Measurements from ENCODE around the gene ENOX1. TPM values are rescaled to one million over a fixed set of nuclear protein-coding genes. Genes with fewer than 3 reads are reported as not detected.

Gene ENOX1
- total and polyA plus RNA-seq, 2 donors (not counting 3 experiments of a cell fraction or from before 2014, with no cell fraction given) = 0.17 to 0.97 TPM

GRCh38 chr13:43662976-43663375 is 123.8 kb downstream of the ENOX1 start:
- ChIA-PET POLR2A (no interaction called here), CTCF (no interaction called here)
- Histone ChIP-seq H3K9ac (replicated peaks; ENCODE audit: extremely low read depth, insufficient read depth, low read length) (no peak overlapping the region), H4K20me1 (replicated peaks; ENCODE audit: control insufficient read depth, extremely low read depth, insufficient read depth, low read length) (no peaks in the 10 kb centered on the region), H3K9me1 (replicated peaks; ENCODE audit: control insufficient read depth, extremely low read depth, insufficient read depth, low read length) (no peaks in the 10 kb centered on the region), H3K36me3 (ENCODE audit: control insufficient read depth in 2 of 2, extremely low read depth in 1 of 2, insufficient read depth in 2 of 2, low read length in 2 of 2) (no peaks in the 10 kb centered on the region), H3K27ac (ENCODE audit: insufficient read depth, low read depth, low read length) (no peak overlapping the region), H3K4me2 (ENCODE audit: insufficient read depth, low read length) (no peak overlapping the region), H3K4me1 (ENCODE audit: control insufficient read depth, extremely low read depth, insufficient read depth, low read length) (no peaks in the 10 kb centered on the region), H3K79me2 (ENCODE audit: control insufficient read depth, insufficient read depth, low read length) (no peaks in the 10 kb centered on the region), H3K9me3 (replicated peaks; ENCODE audit: control insufficient read depth, insufficient read depth, low read length) (no peaks in the 10 kb centered on the region), H2AFZ (ENCODE audit: low read depth, low read length) (no peak overlapping the region), H3K4me3 (replicated peaks in 1 of 3; ENCODE audit: insufficient read depth in 1 of 3, low read depth in 1 of 3, low read length in 3 of 3) (no peak overlapping the region), H3K27me3 (ENCODE audit: control insufficient read depth in 2 of 2, insufficient read depth in 2 of 2, low read length in 2 of 2) (no peaks in the 10 kb centered on the region)
- BruUV-seq (replicated peaks) = no TSS peak
- intact Hi-C loops (cut with micrococcal nuclease) (no loop called here), dilution Hi-C loops (cut with MboI; ENCODE audit: extremely low pct_ligation_motif_present, low sequenced_read_pairs) (no loop called here)
- TF ChIP-seq GATA2 (IDR thresholded peaks at IDR 0.05; ENCODE audit: insufficient read depth, insufficient read length, low read depth, low read length) (no peak), CTCF (IDR thresholded peaks at IDR 0.05; ENCODE audit: extremely low read depth in 1 of 2, insufficient read depth in 1 of 2, low read depth in 1 of 2, low read length in 2 of 2) (no peak), POLR2AphosphoS5 (IDR thresholded peaks at IDR 0.05; ENCODE audit: insufficient read depth, low read depth, low read length) (no peak), FOS (IDR thresholded peaks at IDR 0.05; ENCODE audit: borderline replicate concordance, insufficient read depth, low read length) (no peak), JUN (IDR thresholded peaks at IDR 0.05; ENCODE audit: borderline replicate concordance, insufficient read depth, insufficient read length, low read depth) (no peak), POLR2A (IDR thresholded peaks at IDR 0.05; ENCODE audit: low read depth, low read length) (no peak), MYC (IDR thresholded peaks at IDR 0.05; ENCODE audit: low read depth, low read length) (no peak), EZH2 (IDR thresholded peaks at IDR 0.05; ENCODE audit: borderline replicate concordance, low read depth, low read length, severe bottlenecking) (no peak)
- TF ChIP-seq, protein P1, sequence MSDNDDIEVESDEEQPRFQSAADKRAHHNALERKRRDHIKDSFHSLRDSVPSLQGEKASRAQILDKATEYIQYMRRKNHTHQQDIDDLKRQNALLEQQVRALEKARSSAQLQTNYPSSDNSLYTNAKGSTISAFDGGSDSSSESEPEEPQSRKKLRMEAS (IDR thresholded peaks at IDR 0.05; ENCODE audit: insufficient read depth, insufficient read length) = no peak
- FAIRE-seq = no peak
- no peak for DNase-seq (ENCODE audit: low read depth, low spot score)
